Right atrium auricular region (tissue), 2 donors: ENCODE results near the gene TBC1D16. TPM values are rescaled to one million over a fixed set of nuclear protein-coding genes. Genes with fewer than 3 reads are reported as not detected.
A peak's percentile ranks its signal among the peaks of the same experiment; 100 is the strongest.

Source experiments
- DNase-seq: peaks from one replicate; pipeline ENCODE4 v3.0.0-alpha.2; 2019; ENCODE audit warnings: low spot score
- H3K27ac ChIP-seq, 2 donors: fragments of 200-600 bp; sonication (generic); 1 replicate in 1 of 2; 2 replicates in 1 of 2; pipeline ENCODE4 v1.5.1; 2016 to 2019
- H3K27me3 ChIP-seq, 2 donors: fragments of 200-600 bp; sonication (generic); one replicate each; pipeline versions ENCODE4 v1.5.1 to v1.6.0; 2017 to 2019
- H3K36me3 ChIP-seq: fragments of 200-600 bp; sonication (generic); one replicate; pipeline ENCODE4 v1.5.1; 2016
- H3K4me1 ChIP-seq, 2 donors: fragments of 200-600 bp; sonication (generic); one replicate each; pipeline versions ENCODE4 v1.5.1 to v1.6.0; 2017 to 2019
- H3K4me3 ChIP-seq, 2 donors: fragments of 200-600 bp; sonication (generic); 1 replicate in 1 of 2; 2 replicates in 1 of 2; pipeline ENCODE4 v1.5.1; 2017 to 2019; ENCODE audit warnings: mild to moderate bottlenecking in 1 of 2, moderate library complexity in 1 of 2
- H3K9me3 ChIP-seq, 2 donors: fragments of 200-600 bp; sonication (generic); one replicate each; pipeline ENCODE4 v1.5.1; 2019
- total RNA-seq, 2 donors: library from RNA; depleted of rRNA; stranded (reverse); fragments of >200 nt; gene quantifications; one replicate each; pipeline ENCODE4 v1.1.0, GENCODE V29; 2016
- TF ChIP-seq, protein P1 (sequence below), 2 donors: fragments of 200-600 bp; sonication (generic); IDR thresholded peaks; one replicate each; pipeline ENCODE4 v1.5.1; 2019; ENCODE audit warnings: antibody characterized with exemption in 2 of 2

The TBC1D16 gene
- total RNA-seq, 2 donors from 2014 or later, result 9.8 to 19.4 TPM

- Histone ChIP-seq H3K27ac (peak overlapping the region; percentile 79 to 85), H3K4me3 (peak overlapping the region; percentile 38 to 53)
Measured at GRCh38 chr17:79991140-79991923, 44.3 kb downstream of the TBC1D16 start.

DNA sequence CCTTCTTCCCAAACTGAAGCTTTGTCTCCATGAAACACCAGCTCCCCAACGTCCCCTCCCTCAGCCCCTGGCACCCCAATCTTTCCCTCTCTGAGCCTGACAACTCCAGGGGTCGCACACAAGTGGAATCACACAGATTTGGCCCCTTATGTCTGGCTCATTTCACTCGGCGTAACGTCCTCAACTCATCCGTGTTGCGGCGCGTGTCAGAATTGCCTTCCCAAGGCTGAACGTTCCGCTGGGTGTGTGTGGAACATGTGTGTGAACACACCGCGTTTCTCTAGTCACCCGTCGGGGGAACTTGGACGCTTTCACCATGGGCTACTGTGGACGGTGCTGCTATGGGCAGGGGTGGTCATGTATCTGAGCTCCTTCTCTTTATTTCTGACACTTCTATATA, 45.0 kb downstream of the TBC1D16 start:
- no peaks in the 10 kb centered on the region for H3K27me3 ChIP-seq
- no peaks in the 10 kb centered on the region for H3K36me3 ChIP-seq
- TF ChIP-seq, protein P1, sequence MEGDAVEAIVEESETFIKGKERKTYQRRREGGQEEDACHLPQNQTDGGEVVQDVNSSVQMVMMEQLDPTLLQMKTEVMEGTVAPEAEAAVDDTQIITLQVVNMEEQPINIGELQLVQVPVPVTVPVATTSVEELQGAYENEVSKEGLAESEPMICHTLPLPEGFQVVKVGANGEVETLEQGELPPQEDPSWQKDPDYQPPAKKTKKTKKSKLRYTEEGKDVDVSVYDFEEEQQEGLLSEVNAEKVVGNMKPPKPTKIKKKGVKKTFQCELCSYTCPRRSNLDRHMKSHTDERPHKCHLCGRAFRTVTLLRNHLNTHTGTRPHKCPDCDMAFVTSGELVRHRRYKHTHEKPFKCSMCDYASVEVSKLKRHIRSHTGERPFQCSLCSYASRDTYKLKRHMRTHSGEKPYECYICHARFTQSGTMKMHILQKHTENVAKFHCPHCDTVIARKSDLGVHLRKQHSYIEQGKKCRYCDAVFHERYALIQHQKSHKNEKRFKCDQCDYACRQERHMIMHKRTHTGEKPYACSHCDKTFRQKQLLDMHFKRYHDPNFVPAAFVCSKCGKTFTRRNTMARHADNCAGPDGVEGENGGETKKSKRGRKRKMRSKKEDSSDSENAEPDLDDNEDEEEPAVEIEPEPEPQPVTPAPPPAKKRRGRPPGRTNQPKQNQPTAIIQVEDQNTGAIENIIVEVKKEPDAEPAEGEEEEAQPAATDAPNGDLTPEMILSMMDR (IDR thresholded peaks at IDR 0.05), result no peak
- H3K4me1 ChIP-seq, result peaks cover 0 to 52% of the 10 kb centered on the region in 2 donors
- no peak for DNase-seq
- H3K4me3 ChIP-seq, result no peak overlapping the region
- H3K27ac ChIP-seq, result no peak overlapping the region
- no peaks in the 10 kb centered on the region for H3K9me3 ChIP-seq

More at GRCh38 chr17:79991140-79991923, 44.3 kb downstream of the TBC1D16 start:
- H3K4me1 ChIP-seq, result peaks cover 0 to 52% of the 10 kb centered on the region in 2 donors
- H3K27me3 ChIP-seq, result no peaks in the 10 kb centered on the region
- TF ChIP-seq, protein P1 (IDR thresholded peaks at IDR 0.05), result peak; percentile 52 to 83
- no peaks in the 10 kb centered on the region for H3K9me3 ChIP-seq
- DNase-seq, result no peak
- no peaks in the 10 kb centered on the region for H3K36me3 ChIP-seq

GRCh38 chr17:79990051-79990592, 45.5 kb downstream of the TBC1D16 start:
- TF ChIP-seq, protein P1 (IDR thresholded peaks at IDR 0.05), result no peak
- H3K27ac ChIP-seq, result no peak overlapping the region
- H3K36me3 ChIP-seq, result no peaks in the 10 kb centered on the region
- no peaks in the 10 kb centered on the region for H3K9me3 ChIP-seq
- no peak for DNase-seq
- H3K4me1 ChIP-seq, result peaks cover 0 to 52% of the 10 kb centered on the region in 2 donors
- H3K27me3 ChIP-seq, result no peaks in the 10 kb centered on the region
- no peak overlapping the region for H3K4me3 ChIP-seq

- Histone ChIP-seq H3K9me3 (no peaks in the 10 kb centered on the region), H3K4me3 (no peak overlapping the region), H3K27ac (no peak overlapping the region), H3K36me3 (no peaks in the 10 kb centered on the region), H3K27me3 (no peaks in the 10 kb centered on the region), H3K4me1 (peaks cover 0 to 51% of the 10 kb centered on the region in 2 donors)
- DNase-seq, result no peak
- TF ChIP-seq, protein P1 (IDR thresholded peaks at IDR 0.05), result no peak
Measured at GRCh38 chr17:79989106-79989835, 46.4 kb downstream of the TBC1D16 start.

GRCh38 chr17:79988185-79988971, 47.3 kb downstream of the TBC1D16 start:
- Histone ChIP-seq H3K4me1 (peaks cover 0 to 42% of the 10 kb centered on the region in 2 donors), H3K27me3 (no peaks in the 10 kb centered on the region), H3K4me3 (no peak overlapping the region), H3K27ac (peak overlapping the region in 1 of 2 donors; percentile 13), H3K9me3 (no peaks in the 10 kb centered on the region), H3K36me3 (no peaks in the 10 kb centered on the region)
- TF ChIP-seq, protein P1 (IDR thresholded peaks at IDR 0.05), result no peak
- DNase-seq, result no peak
